Omental fat pad (tissue), 4 donors: ENCODE data around the gene MAML3. TPM values are rescaled to one million over a fixed set of nuclear protein-coding genes. Genes with fewer than 3 reads are reported as not detected.

Experiments
- ATAC-seq: fragments of 150-250 bp; one replicate; pipeline ENCODE4 v1.9.1; 2016; ENCODE audit warnings: mild to moderate bottlenecking, moderate library complexity; ENCODE audit not compliant: low FRiP score
- DNase-seq: peaks from one replicate; pipeline ENCODE4 v3.0.0-alpha.2; 2019; ENCODE audit warnings: low spot score
- CTCF ChIP-seq, 3 donors: fragments of 450-650 bp; IDR thresholded peaks; one replicate each; pipeline ENCODE4 v1.5.1; 2016 to 2017; ENCODE audit warnings: antibody characterized with exemption in 3 of 3, mild to moderate bottlenecking in 3 of 3, moderate library complexity in 2 of 3
- total RNA-seq, 4 donors: library from RNA; depleted of rRNA; stranded (reverse); fragments of >200 nt; gene quantifications; one replicate each; pipeline ENCODE4 v1.1.0, GENCODE V29; 2016

Gene MAML3
- total RNA-seq, 4 donors from 2014 or later: 4.8 to 12.8 (median 11.7) TPM

- TF ChIP-seq CTCF (IDR thresholded peaks at IDR 0.05): no peak
- ATAC-seq: no peak
These were observed 277.5 kb downstream of the MAML3 start for GRCh38 chr4:139876337-139876941.

GRCh38 chr4:139875411-139875825 lies 278.6 kb downstream of the MAML3 start:
- no peak for DNase-seq
- TF ChIP-seq CTCF (IDR thresholded peaks at IDR 0.05): no peak

More at GRCh38 chr4:139876337-139876941, 277.5 kb downstream of the MAML3 start:
- no peak for DNase-seq

GRCh38 chr4:139873111-139873860 lies 280.7 kb downstream of the MAML3 start:
- DNase-seq: no peak
- ATAC-seq: no peak
- no peak for TF ChIP-seq CTCF (IDR thresholded peaks at IDR 0.05)

More at GRCh38 chr4:139875411-139875825, 278.6 kb downstream of the MAML3 start:
- ATAC-seq: no peak

GRCh38 chr4:139872274-139872673 lies 281.7 kb downstream of the MAML3 start:
- TF ChIP-seq CTCF (IDR thresholded peaks at IDR 0.05): no peak

GRCh38 chr4:139869810-139870209 lies 284.2 kb downstream of the MAML3 start:
- DNase-seq: no peak
- TF ChIP-seq CTCF (IDR thresholded peaks at IDR 0.05): no peak
- no peak for ATAC-seq

More at GRCh38 chr4:139872274-139872673, 281.7 kb downstream of the MAML3 start:
- no peak for DNase-seq
- ATAC-seq: peak; percentile 78

- no peak for ATAC-seq
- no peak for DNase-seq
- TF ChIP-seq CTCF (IDR thresholded peaks at IDR 0.05): no peak
These were observed 287.6 kb downstream of the MAML3 start for GRCh38 chr4:139866276-139866962.
